Jurkat, Clone E6-1 (cell line): Measurements from ENCODE around the gene NKX2-3.

Experiments used
- DNase-seq: peaks from one replicate; pipeline ENCODE4 v3.0.0-alpha.2; 2011; ENCODE audit warnings: low read depth, low spot score
- H3K4me3 ChIP-seq: 2 replicates; pipeline ENCODE4 v1.5.1; 2011; ENCODE audit warnings: mild to moderate bottlenecking, low read length, control low read depth, moderate library complexity

The NKX2-3 gene

GRCh38 chr10:99524736-99525380 lies 7.9 kb upstream of the NKX2-3 start:
- no peak for DNase-seq
- H3K4me3 ChIP-seq, result no peak overlapping the region

DNA sequence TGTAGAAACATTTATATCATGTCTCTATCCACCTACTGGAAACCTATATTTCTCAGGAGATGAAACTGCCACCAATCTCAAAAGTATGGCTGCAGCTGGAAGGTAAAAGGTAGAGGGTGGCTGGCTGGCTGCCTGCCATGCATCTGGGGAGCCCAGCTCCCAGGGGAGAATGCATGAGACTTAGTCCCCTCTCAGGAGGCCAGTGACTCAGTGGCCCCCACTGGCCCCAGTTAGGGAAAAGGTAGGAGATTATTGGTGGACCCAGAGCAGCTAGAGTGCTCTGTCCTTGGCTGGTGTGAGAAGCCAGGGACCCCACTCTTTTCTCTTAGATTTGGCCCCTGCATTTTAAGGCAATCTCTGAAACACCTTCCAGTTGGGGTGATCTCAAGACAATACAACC lies 6.8 kb upstream of the NKX2-3 start:
- DNase-seq, result no peak
- no peak overlapping the region for H3K4me3 ChIP-seq

DNA sequence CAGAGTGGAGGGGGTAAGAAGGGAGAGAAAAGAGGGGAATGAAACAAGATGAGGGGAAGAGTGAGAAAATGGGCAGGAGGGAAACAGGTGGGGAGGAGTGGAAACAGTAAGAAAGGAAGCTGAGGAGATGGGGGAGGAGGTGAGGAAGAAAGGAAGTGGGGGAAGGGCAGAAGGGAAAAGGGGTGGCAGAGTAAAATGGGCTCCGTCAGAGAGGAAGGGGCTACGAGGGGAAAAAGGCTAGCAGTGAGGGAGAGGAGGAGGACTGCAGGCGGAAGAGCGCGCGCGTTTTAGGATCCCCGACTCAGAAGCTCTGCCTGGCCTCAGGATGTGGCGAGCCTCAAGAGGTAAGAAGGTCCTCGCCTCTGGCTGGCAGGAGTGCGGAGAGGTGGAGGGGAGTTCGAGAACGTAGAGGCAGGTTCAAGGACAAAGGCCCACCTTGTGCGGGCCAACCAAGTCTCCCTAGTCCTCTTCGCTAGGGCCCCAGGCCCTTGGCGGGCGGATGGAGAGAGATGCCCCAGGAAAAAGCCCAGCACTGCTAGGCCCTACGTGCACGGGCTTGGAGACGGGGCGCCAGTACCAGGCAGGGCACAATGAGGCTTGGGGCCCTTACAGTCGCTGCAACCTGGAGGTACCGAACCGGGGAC lies 5.8 kb upstream of the NKX2-3 start:
- no peak overlapping the region for H3K4me3 ChIP-seq
- no peak for DNase-seq

DNA sequence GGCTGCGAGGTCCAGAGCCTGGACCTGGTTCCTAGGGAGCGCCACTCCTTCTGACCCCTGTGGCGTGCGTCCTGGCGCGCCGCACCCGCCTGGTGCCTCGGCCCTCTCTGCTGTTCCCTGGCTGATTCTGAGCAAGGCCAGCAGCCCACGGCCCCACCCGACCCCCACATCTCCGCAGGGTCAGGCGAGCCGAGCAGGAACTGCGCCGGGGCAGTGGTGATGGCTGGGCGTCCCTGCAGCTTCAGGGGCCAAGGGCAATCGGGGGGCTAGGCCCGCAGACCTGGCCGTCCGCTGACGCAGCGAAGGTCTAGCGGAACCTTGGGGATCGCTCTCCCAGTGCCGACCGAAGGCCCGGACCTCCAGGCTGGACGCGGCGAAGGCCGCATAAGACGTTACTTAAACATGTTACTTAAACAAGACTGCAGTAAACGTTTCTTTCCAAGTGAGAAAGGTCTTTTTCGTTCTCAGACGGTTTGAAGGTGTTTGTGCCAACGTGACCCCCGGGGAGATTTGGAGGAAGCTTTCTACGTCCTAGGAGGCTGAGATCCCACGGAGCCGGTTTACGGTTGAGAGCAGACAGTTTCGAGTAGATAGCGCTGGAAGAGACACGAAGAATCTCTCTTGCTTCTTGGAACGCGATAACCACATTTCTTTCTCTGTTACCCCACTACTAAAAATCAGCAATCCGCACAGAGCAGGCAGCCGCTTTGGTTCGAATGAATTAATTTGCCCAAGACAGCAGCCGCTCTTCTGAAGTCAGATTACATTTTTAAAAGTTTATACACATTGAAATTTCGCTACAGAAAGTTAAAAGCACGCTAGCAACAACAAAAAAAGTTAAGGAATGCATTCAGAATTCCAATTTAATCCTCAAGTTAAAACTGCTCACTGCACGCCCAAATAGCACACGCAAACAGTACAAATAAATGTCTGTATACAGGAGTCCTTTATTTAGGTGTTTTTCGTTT lies 4.9 kb upstream of the NKX2-3 start:
- DNase-seq, result no peak
- no peak overlapping the region for H3K4me3 ChIP-seq

DNA sequence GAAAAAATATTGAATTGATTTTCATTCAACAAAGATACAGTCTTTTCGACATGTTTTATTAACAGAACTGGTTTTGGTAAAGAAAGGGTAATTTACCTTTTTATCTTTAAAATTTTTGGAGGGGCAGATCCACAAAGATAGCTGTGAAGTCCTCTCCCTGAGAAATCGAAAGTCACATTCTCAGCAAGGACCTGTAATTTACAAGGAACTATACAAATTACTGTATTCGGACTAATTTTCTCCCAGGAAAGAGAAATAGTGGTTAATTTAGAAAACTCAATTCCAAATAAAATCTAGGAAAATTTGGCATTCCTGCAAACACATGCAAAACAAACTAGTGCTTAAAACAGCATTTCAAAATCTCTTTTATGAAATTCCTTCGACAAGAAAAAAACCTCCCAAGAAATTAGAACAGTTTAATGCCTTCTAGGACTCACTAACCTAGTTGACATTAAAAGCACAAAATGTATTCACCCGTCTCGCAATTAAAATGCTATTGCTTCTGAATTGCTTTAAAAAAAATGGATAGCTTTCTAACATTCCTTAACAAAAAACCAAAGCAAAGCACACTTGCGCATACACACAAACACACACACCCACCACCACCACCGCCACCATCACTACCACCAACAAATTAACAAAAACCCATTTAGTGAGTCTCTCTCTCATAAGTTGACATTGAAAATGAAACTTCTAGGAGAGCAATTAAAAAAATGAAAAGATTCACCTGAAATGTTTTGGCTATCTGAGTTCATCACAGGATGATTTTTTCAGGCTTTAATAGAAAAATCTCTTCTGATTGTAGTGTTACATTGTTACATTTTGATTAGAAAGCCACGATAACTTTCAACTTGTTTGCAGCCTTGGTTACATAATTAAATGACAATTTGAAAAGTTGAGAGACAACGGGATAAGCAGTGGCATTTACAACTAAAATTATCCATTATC lies 4.0 kb upstream of the NKX2-3 start:
- no peak for DNase-seq
- H3K4me3 ChIP-seq, result no peak overlapping the region

DNA sequence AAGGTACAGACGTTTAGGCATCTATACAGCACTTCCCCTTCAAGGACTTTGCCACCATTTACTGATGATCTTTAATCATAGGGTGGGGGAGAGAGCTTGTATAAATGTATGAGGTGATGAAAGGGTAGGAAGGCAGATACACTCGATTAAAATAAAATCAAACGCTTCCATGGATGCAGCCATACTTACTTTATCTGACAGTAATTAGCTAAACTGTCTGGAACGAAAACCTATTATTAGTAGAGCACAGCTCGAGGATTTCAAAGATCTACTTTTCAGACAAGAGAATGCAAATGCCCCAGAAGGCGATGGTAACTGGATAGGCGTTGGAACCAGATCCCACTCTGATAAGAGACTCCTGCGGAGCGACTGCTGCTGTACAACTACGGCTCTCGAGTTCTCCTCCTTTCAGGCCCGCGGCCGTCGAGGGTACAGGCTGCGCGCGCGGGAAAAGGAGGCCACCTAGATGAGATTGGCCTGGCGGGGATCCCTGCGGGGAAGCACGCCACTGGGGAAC lies 3.1 kb upstream of the NKX2-3 start:
- no peak for DNase-seq
- H3K4me3 ChIP-seq, result no peak overlapping the region

DNA sequence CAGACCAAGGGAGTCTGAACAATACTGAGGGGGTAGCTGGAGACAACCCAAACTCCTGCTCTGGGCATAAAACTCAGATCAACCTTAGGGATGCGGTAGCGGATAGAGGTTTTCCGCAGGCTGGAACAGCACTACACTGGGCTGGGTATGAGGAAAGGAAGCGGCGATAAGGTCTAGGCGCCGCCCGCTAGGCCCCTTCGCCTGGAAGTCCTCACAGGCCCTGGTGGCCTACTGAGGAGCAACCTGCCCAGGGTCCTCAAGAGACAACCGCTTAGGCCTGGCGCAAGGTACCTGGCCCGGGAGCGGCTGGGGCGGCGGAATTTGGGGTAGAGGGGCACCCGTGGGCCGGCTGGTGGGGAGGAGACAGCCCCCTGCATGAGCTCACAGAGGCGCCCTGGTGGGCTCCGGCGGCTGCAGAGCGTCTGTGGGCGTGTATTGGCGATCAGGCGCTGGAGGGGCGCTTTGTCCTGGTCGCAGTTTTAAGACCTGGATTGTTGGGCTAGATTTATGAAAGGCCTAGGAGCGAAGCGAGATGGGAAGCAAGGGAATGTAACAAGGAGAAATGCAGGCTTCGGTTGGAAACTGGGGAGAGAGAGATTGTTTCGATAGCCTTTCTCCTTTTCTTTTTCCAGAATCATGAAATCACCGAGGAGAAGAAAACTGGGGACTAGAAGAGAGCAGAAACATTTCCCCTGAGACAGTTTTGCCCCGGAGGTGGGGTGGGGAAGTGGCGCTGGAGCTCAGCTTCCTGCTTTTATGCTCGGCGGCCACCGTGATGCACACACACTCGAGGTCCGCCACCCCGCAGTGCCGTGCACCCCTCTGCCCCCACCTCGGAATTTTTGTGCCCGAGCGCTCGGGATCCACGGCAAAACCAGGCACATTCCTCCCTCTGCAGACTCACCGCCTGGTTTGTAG lies 2.4 kb upstream of the NKX2-3 start:
- no peak overlapping the region for H3K4me3 ChIP-seq
- DNase-seq, result no peak

DNA sequence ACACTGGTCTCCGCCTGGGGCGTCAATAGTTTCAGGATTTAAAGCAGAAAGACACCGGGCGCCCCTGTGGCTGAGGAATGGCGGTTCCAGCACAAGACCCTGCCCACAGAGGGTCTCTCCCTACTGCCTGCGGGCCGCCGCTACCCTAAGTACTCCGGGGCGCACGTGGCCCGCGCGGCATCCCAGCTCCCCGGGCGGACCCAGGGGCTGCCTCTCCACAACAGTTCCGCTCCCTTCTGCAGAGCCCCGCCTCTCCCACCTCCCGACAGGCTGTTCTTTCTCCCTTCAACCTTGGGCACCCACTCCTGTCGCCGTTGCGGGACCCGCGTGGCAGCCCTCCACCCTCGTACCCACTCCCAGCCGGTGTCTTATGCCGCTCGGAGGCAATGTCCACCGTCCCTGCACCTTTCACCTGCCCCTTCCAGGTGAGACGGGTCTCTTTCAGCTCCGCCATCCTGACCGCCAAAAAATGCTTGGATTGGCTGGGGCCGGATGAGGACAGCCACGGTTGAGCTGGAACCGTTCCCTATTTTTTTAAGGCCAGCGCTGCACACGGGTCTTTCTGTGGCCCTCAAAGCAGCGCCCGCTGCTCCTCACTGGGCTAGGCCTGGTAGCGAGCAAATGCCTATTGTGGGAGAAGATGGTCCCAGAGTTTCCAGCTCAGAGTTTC lies 1.6 kb upstream of the NKX2-3 start:
- H3K4me3 ChIP-seq, result no peak overlapping the region
- no peak for DNase-seq

DNA sequence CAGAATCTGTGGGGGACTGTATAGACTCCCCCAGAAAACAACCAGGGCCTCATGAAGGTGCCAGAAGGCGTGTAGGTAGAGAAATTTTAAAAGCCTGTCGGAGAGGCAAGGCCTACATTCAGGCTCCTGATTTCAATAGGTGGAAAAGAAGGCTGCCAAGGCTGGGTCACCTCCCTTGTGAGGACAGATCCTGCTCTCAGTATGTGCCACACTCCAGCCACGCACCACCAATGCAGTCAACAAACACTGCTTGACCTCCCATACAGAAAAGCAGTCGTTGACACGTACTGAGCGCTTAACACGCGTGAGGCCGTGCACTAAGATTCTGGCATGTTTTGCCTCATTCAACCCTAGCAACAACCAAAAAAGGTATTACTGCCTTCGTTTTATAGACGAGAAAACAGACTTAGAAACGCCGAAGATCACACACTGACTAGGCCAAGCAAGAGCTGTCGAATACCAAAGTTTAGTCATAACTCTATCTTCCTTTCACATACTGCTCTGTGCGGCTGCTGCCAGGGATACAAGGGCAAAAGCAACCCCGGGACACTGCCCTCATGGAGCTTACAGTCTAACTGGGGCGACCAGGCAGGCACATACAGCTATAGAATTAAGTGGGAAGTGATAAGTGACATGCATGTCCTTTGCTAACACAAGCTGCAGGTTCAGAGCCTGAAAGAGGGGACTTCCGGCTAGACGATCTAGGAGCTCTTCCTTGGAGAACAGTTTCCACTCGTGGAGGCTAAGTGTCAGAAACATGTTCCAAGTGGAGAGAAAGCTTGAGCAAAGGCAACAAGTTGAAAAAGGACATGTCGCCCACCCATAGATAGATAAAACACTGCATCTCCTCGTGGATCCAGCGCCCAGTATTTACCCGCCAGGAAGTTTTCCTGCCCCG lies 797 bp upstream of the NKX2-3 start:
- H3K4me3 ChIP-seq, result no peak overlapping the region
- DNase-seq, result no peak

GRCh38 chr10:99533496-99534449 lies 1.0 kb downstream of the NKX2-3 start:
- H3K4me3 ChIP-seq, result no peak overlapping the region
- DNase-seq, result no peak

- H3K4me3 ChIP-seq, result no peak overlapping the region
- DNase-seq, result no peak
These were observed 1.8 kb downstream of the NKX2-3 start for GRCh38 chr10:99534450-99534938.

DNA sequence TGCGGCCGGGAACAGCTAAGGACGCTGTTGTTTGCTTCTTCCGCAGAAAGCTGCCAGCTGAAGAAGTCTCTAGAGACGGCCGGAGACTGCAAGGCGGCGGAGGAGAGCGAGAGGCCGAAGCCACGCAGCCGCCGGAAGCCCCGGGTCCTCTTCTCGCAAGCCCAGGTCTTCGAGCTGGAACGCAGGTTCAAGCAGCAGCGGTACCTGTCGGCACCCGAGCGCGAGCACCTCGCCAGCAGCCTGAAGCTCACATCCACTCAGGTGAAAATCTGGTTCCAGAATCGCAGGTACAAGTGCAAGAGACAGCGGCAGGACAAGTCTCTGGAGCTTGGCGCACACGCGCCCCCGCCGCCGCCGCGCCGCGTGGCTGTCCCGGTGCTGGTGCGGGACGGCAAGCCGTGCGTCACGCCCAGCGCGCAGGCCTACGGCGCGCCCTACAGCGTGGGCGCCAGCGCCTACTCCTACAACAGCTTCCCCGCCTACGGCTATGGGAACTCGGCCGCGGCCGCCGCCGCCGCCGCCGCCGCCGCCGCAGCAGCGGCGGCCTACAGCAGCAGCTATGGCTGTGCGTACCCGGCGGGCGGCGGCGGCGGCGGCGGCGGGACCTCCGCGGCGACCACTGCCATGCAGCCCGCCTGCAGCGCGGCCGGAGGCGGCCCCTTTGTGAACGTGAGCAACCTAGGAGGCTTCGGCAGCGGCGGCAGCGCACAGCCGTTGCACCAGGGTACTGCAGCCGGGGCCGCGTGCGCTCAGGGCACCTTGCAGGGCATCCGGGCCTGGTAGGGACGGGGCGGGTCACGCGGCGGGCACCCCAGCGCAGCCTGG lies 2.4 kb downstream of the NKX2-3 start:
- no peak for DNase-seq
- H3K4me3 ChIP-seq, result no peak overlapping the region

GRCh38 chr10:99535764-99536337 lies 3.1 kb downstream of the NKX2-3 start:
- H3K4me3 ChIP-seq, result no peak overlapping the region
- DNase-seq, result no peak
